Neuronal stem cell (in vitro differentiated cells): Measurements from ENCODE around the gene PRDM11.

Experiments
- DNase-seq: peaks from one replicate; pipeline ENCODE4 v3.0.0-alpha.2; 2013; ENCODE audit warnings: low spot score
- H2AFZ ChIP-seq: one replicate; pipeline ENCODE4 v1.6.1; 2013; ENCODE audit warnings: mild to moderate bottlenecking, low read length, inconsistent platforms
- H2AK5ac ChIP-seq: 2 replicates; pipeline ENCODE4 v1.6.1; 2013; ENCODE audit warnings: low read depth, mild to moderate bottlenecking, inconsistent platforms, low read length, moderate library complexity, mixed read lengths
- H2BK120ac ChIP-seq: 2 replicates; pipeline ENCODE4 v1.6.1; 2013; ENCODE audit warnings: low read depth, mild to moderate bottlenecking, inconsistent platforms, low read length, moderate library complexity, mixed read lengths
- H2BK12ac ChIP-seq: one replicate; pipeline ENCODE4 v1.6.1; 2013; ENCODE audit warnings: low read length, inconsistent platforms
- H2BK15ac ChIP-seq: 2 replicates; pipeline ENCODE4 v1.6.1; 2013; ENCODE audit warnings: mild to moderate bottlenecking, low read length, inconsistent platforms, mixed read lengths
- H2BK5ac ChIP-seq: one replicate; pipeline ENCODE4 v1.6.1; 2013; ENCODE audit warnings: inconsistent platforms, mild to moderate bottlenecking, low read length, moderate library complexity
- H3K14ac ChIP-seq: one replicate; pipeline ENCODE4 v1.6.1; 2013; ENCODE audit warnings: low read length, inconsistent platforms
- H3K18ac ChIP-seq: 2 replicates; pipeline ENCODE4 v1.6.1; 2013; ENCODE audit warnings: low read length, inconsistent platforms
- H3K23ac ChIP-seq: 2 replicates; pipeline ENCODE4 v1.6.1; 2013; ENCODE audit warnings: low read depth, mild to moderate bottlenecking, mixed read lengths, low read length, inconsistent platforms; ENCODE audit not compliant: poor library complexity
- H3K27ac ChIP-seq: replicated peaks from 3 replicates; pipeline ENCODE4 v1.5.1; 2013; ENCODE audit warnings: low read length, inconsistent platforms
- H3K27me3 ChIP-seq, 3 experiments: 2 replicates each; pipeline ENCODE4 v1.6.1; 2013; ENCODE audit warnings: low read length in 3 of 3, mild to moderate bottlenecking in 2 of 3, inconsistent platforms in 1 of 3, low read depth in 1 of 3, mixed read lengths in 1 of 3, moderate library complexity in 1 of 3; ENCODE audit not compliant: control insufficient read depth in 3 of 3, insufficient read depth in 3 of 3
- H3K36me3 ChIP-seq, 2 donors: replicated peaks in 1 of 2; 2 replicates each; pipeline ENCODE4 v1.6.1; 2013; ENCODE audit warnings: low read length in 2 of 2; ENCODE audit not compliant: control insufficient read depth in 2 of 2, insufficient read depth in 2 of 2
- H3K4ac ChIP-seq: 2 replicates; pipeline ENCODE4 v1.6.1; 2013; ENCODE audit warnings: inconsistent platforms, mild to moderate bottlenecking, low read length, moderate library complexity
- H3K4me1 ChIP-seq, 2 donors: 1 replicate in 1 of 2; 2 replicates in 1 of 2; pipeline ENCODE4 v1.6.1; 2013; ENCODE audit warnings: low read length in 2 of 2, low read depth in 1 of 2; ENCODE audit not compliant: control insufficient read depth in 2 of 2, insufficient read depth in 1 of 2
- H3K4me2 ChIP-seq: one replicate; pipeline ENCODE4 v1.6.1; 2013; ENCODE audit warnings: mild to moderate bottlenecking, low read length, inconsistent platforms; ENCODE audit not compliant: insufficient read depth, poor library complexity, severe bottlenecking
- H3K4me3 ChIP-seq, 2 donors: 2 replicates each; pipeline ENCODE4 v1.5.1; 2013; ENCODE audit warnings: low read length in 2 of 2, mild to moderate bottlenecking in 2 of 2, inconsistent platforms in 1 of 2, moderate library complexity in 1 of 2
- H3K79me1 ChIP-seq: one replicate; pipeline ENCODE4 v1.6.1; 2013; ENCODE audit warnings: low read depth, mild to moderate bottlenecking, inconsistent platforms, low read length, moderate library complexity
- H3K9ac ChIP-seq: one replicate; pipeline ENCODE4 v1.6.1; 2013; ENCODE audit warnings: mild to moderate bottlenecking, low read depth, low read length, inconsistent platforms; ENCODE audit not compliant: poor library complexity
- H3K9me3 ChIP-seq, 2 donors: replicated peaks in 1 of 2; 2 replicates each; pipeline versions ENCODE3 to v1.6.1; 2013; ENCODE audit warnings: low read length in 2 of 2, mild to moderate bottlenecking in 2 of 2, inconsistent platforms in 1 of 2, low read depth in 1 of 2, mixed read lengths in 1 of 2, moderate library complexity in 1 of 2; ENCODE audit not compliant: control insufficient read depth in 2 of 2, insufficient read depth in 1 of 2
- H4K8ac ChIP-seq: one replicate; pipeline ENCODE4 v1.6.1; 2013; ENCODE audit warnings: low read depth, mild to moderate bottlenecking, inconsistent platforms, low read length, moderate library complexity
- H4K91ac ChIP-seq: one replicate; pipeline ENCODE4 v1.6.1; 2013; ENCODE audit warnings: low read length, low read depth, mild to moderate bottlenecking, inconsistent platforms; ENCODE audit not compliant: poor library complexity
- WGBS, 2 donors: extraction: QIAGEN DNeasy Blood & Tissue Kit; methylation state at CpG; one replicate each; pipeline ENCODE4 v1.1.7; 2013; ENCODE audit warnings: missing lambda C conversion rate in 2 of 2, mixed read lengths in 1 of 2; ENCODE audit not compliant: insufficient read length in 2 of 2, insufficient replicate concordance in 1 of 2; ENCODE audit errors: extremely low coverage in 2 of 2; 5-methylcytosine and 5-hydroxymethylcytosine counted together

The PRDM11 gene

DNA sequence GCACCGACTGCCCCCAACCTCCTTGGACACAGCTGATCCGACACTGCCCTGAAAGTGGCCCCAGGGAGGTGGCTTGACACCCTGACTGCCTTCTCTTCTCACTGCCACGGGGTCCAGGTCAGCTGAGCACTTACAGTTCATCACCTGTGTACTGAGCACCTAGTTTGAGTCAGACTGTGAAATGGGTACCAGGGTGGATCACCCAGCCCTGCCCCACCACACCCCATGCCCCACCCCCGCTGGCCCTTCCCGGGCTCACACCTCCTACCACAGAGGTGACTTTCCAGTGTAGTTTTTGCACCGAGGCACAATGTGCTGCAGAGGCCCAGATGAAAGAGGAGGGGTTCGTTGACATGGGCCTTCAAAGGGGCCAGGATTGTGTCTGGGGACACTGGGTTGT lies 59.5 kb downstream of the PRDM11 start:
- no peak overlapping the region for H3K4me3 ChIP-seq
- H3K27ac ChIP-seq = no peak overlapping the region
- H3K9ac ChIP-seq = no peak overlapping the region
- DNase-seq = no peak
- no peak overlapping the region for H2BK15ac ChIP-seq
- no peak overlapping the region for H2BK120ac ChIP-seq
- H2AFZ ChIP-seq = no peak overlapping the region
- H3K9me3 ChIP-seq = peaks cover 1 to 8% of the 10 kb centered on the region in 2 donors
- H3K18ac ChIP-seq = no peak overlapping the region
- H3K27me3 ChIP-seq = no peaks in the 10 kb centered on the region
- no peak overlapping the region for H2AK5ac ChIP-seq
- H4K8ac ChIP-seq = no peak overlapping the region
- H3K36me3 ChIP-seq = peaks cover 0 to 3% of the 10 kb centered on the region in 2 donors
- H3K79me1 ChIP-seq = no peaks in the 10 kb centered on the region
- H3K23ac ChIP-seq = peak overlapping the region; percentile 52
- H3K14ac ChIP-seq = no peak overlapping the region
- H3K4me2 ChIP-seq = no peak overlapping the region
- no peak overlapping the region for H2BK12ac ChIP-seq
- WGBS, 2 donors = no CpG with 5 or more reads among the region's 7 CpGs
- H2BK5ac ChIP-seq = no peak overlapping the region
- no peak overlapping the region for H4K91ac ChIP-seq
- peaks cover 14 to 15% of the 10 kb centered on the region in 2 donors for H3K4me1 ChIP-seq
- no peak overlapping the region for H3K4ac ChIP-seq

DNA sequence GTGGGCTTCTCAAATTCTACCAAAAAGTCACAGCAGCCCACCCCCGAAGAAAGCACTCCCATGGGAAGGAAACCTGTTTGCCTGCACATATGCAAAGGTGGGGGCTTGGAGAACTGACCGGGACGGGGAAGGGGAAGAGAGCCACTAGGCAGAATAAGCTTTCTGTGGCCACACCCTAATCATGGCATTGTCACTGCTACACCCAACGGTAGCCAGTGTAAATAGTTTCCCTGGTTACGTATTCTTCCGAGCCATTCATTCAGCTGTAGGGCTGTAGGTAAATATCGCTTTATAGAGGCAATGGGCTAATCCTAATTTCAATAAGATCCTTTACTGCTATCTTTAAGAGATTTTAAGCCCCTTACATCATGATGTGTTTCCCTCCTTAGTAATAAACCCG lies 61.7 kb downstream of the PRDM11 start:
- Histone ChIP-seq H2BK15ac (no peak overlapping the region), H3K4me2 (no peak overlapping the region), H3K36me3 (peaks cover 0 to 6% of the 10 kb centered on the region in 2 donors), H3K23ac (no peak overlapping the region), H3K4me1 (peaks cover 14 to 15% of the 10 kb centered on the region in 2 donors), H3K9ac (no peak overlapping the region), H4K8ac (no peak overlapping the region), H3K14ac (no peak overlapping the region), H3K4me3 (no peak overlapping the region), H3K18ac (no peak overlapping the region), H2BK5ac (no peak overlapping the region), H2AK5ac (no peak overlapping the region), H3K4ac (no peak overlapping the region), H3K9me3 (peaks cover 0 to 1% of the 10 kb centered on the region in 2 donors), H4K91ac (no peak overlapping the region), H3K27me3 (no peaks in the 10 kb centered on the region), H3K79me1 (no peaks in the 10 kb centered on the region), H2BK120ac (no peak overlapping the region), H3K27ac (no peak overlapping the region), H2BK12ac (no peak overlapping the region), H2AFZ (no peak overlapping the region)
- WGBS, 2 donors = no CpG with 5 or more reads among the region's 8 CpGs
- no peak for DNase-seq

DNA sequence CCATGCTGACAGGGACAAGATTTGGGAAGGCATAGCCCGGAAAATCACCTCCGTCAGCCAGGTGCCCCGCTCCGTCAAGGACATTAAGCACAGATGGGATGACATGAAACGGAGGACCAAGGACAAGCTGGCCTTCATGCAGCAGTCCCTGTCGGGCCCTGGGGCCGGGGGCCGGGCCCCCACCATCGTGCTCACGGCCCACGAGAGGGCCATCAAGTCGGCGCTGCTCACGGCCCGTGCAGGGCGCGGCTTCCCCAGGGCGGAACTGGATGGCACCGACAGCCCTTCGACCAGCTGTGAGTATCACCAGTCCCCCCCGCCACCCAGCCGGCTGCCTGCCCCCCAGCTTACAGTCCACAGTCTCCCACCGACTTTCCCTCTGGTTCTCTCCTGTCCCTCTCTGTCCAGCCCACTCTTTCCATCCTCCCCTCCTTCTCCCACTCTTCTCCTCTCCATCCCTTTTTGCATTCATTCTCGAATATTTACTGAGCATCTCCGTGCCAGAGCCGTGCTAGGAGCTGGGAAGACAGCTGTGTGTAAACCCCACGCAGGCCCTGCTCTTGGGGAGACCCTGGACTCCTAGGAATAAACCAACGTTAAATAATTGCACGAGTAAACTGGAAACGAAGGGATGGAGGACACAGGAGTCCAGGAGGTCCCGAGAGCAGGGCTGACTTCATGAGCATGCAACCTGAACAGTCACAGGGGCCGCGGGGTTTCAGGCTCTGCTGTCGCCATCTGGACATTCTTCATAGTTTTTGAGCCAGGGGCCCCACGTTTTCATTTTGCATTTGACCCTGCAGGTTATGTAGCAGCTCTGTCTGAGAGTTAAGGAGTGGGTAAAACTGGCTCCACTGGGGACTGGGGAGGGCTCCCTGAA lies 62.8 kb downstream of the PRDM11 start:
- Histone ChIP-seq H3K9ac (peak overlapping the region; percentile 26), H3K4me1 (peaks cover 14 to 15% of the 10 kb centered on the region in 2 donors)

DNA sequence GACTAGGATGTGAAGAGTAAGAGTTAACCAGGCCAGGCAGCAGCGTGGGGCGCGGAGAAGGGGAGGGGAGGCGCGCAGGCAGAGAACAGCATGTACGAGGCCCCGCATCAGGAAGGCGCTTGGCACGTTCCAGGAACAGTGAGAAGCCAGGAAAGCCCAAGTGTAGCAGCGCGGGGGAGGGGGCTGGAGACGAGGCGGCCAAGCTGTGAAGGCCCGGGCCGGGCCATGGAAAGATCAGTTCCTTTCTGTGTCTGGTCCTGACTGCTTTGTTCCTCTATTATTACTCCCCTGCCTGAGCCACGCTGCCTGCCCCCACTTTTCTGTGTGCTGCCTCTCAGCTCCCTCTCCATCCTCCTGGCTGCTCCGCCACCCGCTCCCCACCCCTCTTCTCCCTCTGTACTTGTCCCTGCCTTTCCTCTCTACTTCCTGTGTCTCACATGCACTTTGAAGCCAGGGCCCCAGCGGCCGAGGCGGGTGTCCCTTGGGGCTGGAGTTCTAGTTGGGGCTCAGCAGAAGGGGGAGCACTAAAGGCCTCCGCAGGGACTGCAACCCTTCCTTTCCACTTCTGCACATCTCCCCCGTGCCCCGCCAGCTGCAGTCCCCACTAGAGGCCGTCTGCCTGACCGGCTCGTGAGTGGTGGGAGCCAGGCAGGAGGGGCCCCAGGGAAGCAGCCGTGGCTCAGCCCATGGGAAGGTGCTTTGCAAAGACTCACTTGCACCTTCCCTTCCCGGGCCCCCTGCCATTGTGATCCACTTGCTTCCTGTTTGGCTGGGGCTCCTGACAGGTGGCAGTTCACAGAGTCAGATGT lies 63.7 kb downstream of the PRDM11 start:
- no peak overlapping the region for H3K14ac ChIP-seq
- no peak overlapping the region for H4K8ac ChIP-seq
- H3K4me1 ChIP-seq = peaks cover 14 to 15% of the 10 kb centered on the region in 2 donors
- H3K4me3 ChIP-seq = peak overlapping the region in 1 of 2 donors; percentile 21
- H3K79me1 ChIP-seq = no peaks in the 10 kb centered on the region
- DNase-seq = peak; percentile 41
- H2BK15ac ChIP-seq = peak overlapping the region; percentile 2
- H2AK5ac ChIP-seq = no peak overlapping the region
- no CpG with 5 or more reads among the region's 29 CpGs for whole genome bisulfite sequencing, 2 donors
- H3K9ac ChIP-seq = peak overlapping the region; percentile 46
- no peak overlapping the region for H3K4ac ChIP-seq
- H3K27me3 ChIP-seq = no peaks in the 10 kb centered on the region
- no peak overlapping the region for H2BK5ac ChIP-seq
- peaks cover 0 to 3% of the 10 kb centered on the region in 2 donors for H3K36me3 ChIP-seq
- no peak overlapping the region for H3K23ac ChIP-seq
- no peak overlapping the region for H2BK120ac ChIP-seq
- peak overlapping the region; percentile 53 for H2BK12ac ChIP-seq
- peak overlapping the region; percentile 82 for H3K18ac ChIP-seq
- H3K4me2 ChIP-seq = no peak overlapping the region
- peak overlapping the region; percentile 23 for H3K27ac ChIP-seq
- H2AFZ ChIP-seq = peak overlapping the region; percentile 99
- H3K9me3 ChIP-seq = no peaks in the 10 kb centered on the region
- no peak overlapping the region for H4K91ac ChIP-seq

More for the DNA sequence above, 62.8 kb downstream of the PRDM11 start:
- Histone ChIP-seq H4K8ac (no peak overlapping the region), H3K23ac (no peak overlapping the region), H3K9me3 (no peaks in the 10 kb centered on the region), H3K4me3 (peak overlapping the region in 1 of 2 donors; percentile 21), H2BK15ac (peak overlapping the region; percentile 61), H2AK5ac (no peak overlapping the region), H2BK12ac (peak overlapping the region; percentile 53), H3K4me2 (no peak overlapping the region), H2BK5ac (no peak overlapping the region), H4K91ac (no peak overlapping the region), H2AFZ (peak overlapping the region; percentile 99), H3K79me1 (no peaks in the 10 kb centered on the region), H3K27ac (peak overlapping the region; percentile 23), H2BK120ac (no peak overlapping the region), H3K4ac (no peak overlapping the region), H3K18ac (peak overlapping the region; percentile 82), H3K36me3 (peaks cover 0 to 6% of the 10 kb centered on the region in 2 donors), H3K27me3 (no peaks in the 10 kb centered on the region), H3K14ac (no peak overlapping the region)
- no peak for DNase-seq
- no CpG with 5 or more reads among the region's 35 CpGs for WGBS, 2 donors
